A549 (cell line): ENCODE results near the gene SLC45A1. TPM values are rescaled to one million over a fixed set of nuclear protein-coding genes. Genes with fewer than 3 reads are reported as not detected.

Experiments
- ATAC-seq, 2 experiments: fragments of 200-7000 bp in 1 of 2; fragments of >200 bp in 1 of 2; cut with Nextera tagmentation in 1 of 2; cut with Tn5 transposase in 1 of 2; 3 replicates each; pipeline versions ENCODE4 v1.8.0 to v1.9.1; 2018 to 2020; ENCODE audit warnings: mild to moderate bottlenecking in 1 of 2, moderate library complexity in 1 of 2
- CTCF ChIA-PET: fragments of 300-600 bp; sonication (Branson Sonifier 250); formaldehyde crosslinking; extraction: SDS; loops from one replicate; lab custom pipeline; 2021; ENCODE audit warnings: antibody characterized with exemption, inconsistent platforms; lab: Yijun Ruan, JAX
- POLR2A ChIA-PET: fragments of 350-600 bp; formaldehyde crosslinking; extraction: SDS; loops from one replicate; lab custom pipeline; 2021; ENCODE audit warnings: antibody characterized with exemption, inconsistent platforms; lab: Yijun Ruan, JAX
- DNase-seq, 2 experiments: peaks; one replicate each; pipeline versions ENCODE4 v3.0.0 to v3.0.0-alpha.2; 2011 to 2016; ENCODE audit warnings: low read depth in 1 of 2, low spot score in 1 of 2
- FAIRE-seq: peaks from 2 replicates; lab custom pipeline; 2011; peaks lifted over from hg19 to GRCh38; lab: Jason Lieb, UNC
- H3K27ac ChIP-seq, 2 experiments: fragments of >200 bp; sonication (Bioruptor Twin); formaldehyde crosslinking; 3 replicates each; pipeline ENCODE4 v1.5.1; 2016 to 2017
- H3K4me1 ChIP-seq: fragments of >200 bp; sonication (Bioruptor Twin); formaldehyde crosslinking; 3 replicates; pipeline ENCODE4 v1.6.1; 2016
- H3K4me2 ChIP-seq: fragments of >200 bp; sonication (Bioruptor Twin); formaldehyde crosslinking; 3 replicates; pipeline ENCODE4 v1.6.1; 2016
- H3K4me3 ChIP-seq: fragments of >200 bp; sonication (Bioruptor Twin); formaldehyde crosslinking; 3 replicates; pipeline ENCODE4 v1.5.1; 2016
- H3K9me3 ChIP-seq: fragments of >200 bp; sonication (Bioruptor Twin); formaldehyde crosslinking; 3 replicates; pipeline ENCODE4 v1.6.1; 2016
- CBX2 ChIP-seq: fragments of 200-600 bp; sonication (generic); IDR thresholded peaks from 2 replicates; pipeline ENCODE4 v1.6.1; 2016; ENCODE audit warnings: low read depth, mild to moderate bottlenecking, borderline replicate concordance
- CTCF ChIP-seq: fragments of >200 bp; sonication (Bioruptor Twin); formaldehyde crosslinking; IDR thresholded peaks from 3 replicates; pipeline ENCODE4 v1.5.1; 2016
- E2F6 ChIP-seq: IDR thresholded peaks from 2 replicates; pipeline ENCODE4 v1.6.1; 2012; ENCODE audit warnings: low read depth, borderline replicate concordance
- EHF ChIP-seq: fragments of 250-450 bp; sonication (Bioruptor Pico); IDR thresholded peaks from 2 replicates; pipeline ENCODE4 v1.5.0; 2020; ENCODE audit warnings: mild to moderate bottlenecking
- EHMT2 ChIP-seq: fragments of 200-600 bp; sonication (generic); IDR thresholded peaks from 2 replicates; pipeline ENCODE4 v1.6.1; 2016; ENCODE audit warnings: antibody characterized with exemption, low read depth, mild to moderate bottlenecking, moderate library complexity
- FOSL2 ChIP-seq, 2 experiments: fragments of 450-650 bp in 1 of 2; fragments of >200 bp in 1 of 2; sonication (Bioruptor Twin) in 1 of 2; formaldehyde crosslinking; IDR thresholded peaks; 2 replicates each; pipeline versions ENCODE4 v1.5.0 to v1.6.1; 2016 to 2020; ENCODE audit warnings: mild to moderate bottlenecking in 1 of 2, moderate library complexity in 1 of 2
- HOXB5 ChIP-seq: fragments of 250-450 bp; sonication (Bioruptor Pico); IDR thresholded peaks from 2 replicates; pipeline ENCODE4 v1.5.0; 2020; ENCODE audit warnings: mild to moderate bottlenecking, moderate library complexity
- JUN ChIP-seq, 2 experiments: fragments of >200 bp; sonication (Bioruptor Twin); formaldehyde crosslinking; IDR thresholded peaks; 2 replicates in 1 of 2; 3 replicates in 1 of 2; pipeline ENCODE4 v1.6.1; 2016 to 2017
- MAX ChIP-seq: IDR thresholded peaks from 2 replicates; pipeline ENCODE4 v1.6.1; 2012
- NR3C1 ChIP-seq: fragments of >200 bp; sonication (Bioruptor Twin); formaldehyde crosslinking; IDR thresholded peaks from 3 replicates; pipeline ENCODE4 v1.6.1; 2017
- PBX3 ChIP-seq: IDR thresholded peaks from 2 replicates; pipeline ENCODE4 v1.6.1; 2012
- POLR2AphosphoS2 ChIP-seq: conservative IDR thresholded peaks from 2 replicates; pipeline ENCODE4 v1.6.1; 2012; ENCODE audit warnings: low read length, improper control_type of control experiment, inconsistent platforms
- RAD21 ChIP-seq, 2 experiments: fragments of >200 bp in 1 of 2; sonication (Bioruptor Twin) in 1 of 2; formaldehyde crosslinking in 1 of 2; IDR thresholded peaks in 1 of 2; conservative IDR thresholded peaks in 1 of 2; 2 replicates in 1 of 2; 3 replicates in 1 of 2; pipeline ENCODE4 v1.6.1; 2012 to 2018; ENCODE audit warnings: inconsistent platforms in 1 of 2
- RCOR1 ChIP-seq: fragments of 150-350 bp; IDR thresholded peaks from 2 replicates; pipeline ENCODE4 v1.6.1; 2014; ENCODE audit warnings: antibody characterized with exemption, low read length, low read depth
- RFX5 ChIP-seq: fragments of 450-650 bp; IDR thresholded peaks from 2 replicates; pipeline ENCODE4 v1.7.1; 2014; ENCODE audit warnings: antibody characterized with exemption, mild to moderate bottlenecking, moderate library complexity
- SMC3 ChIP-seq: fragments of >200 bp; sonication (Bioruptor Twin); formaldehyde crosslinking; IDR thresholded peaks from 3 replicates; pipeline ENCODE4 v1.6.1; 2018; ENCODE audit warnings: inconsistent platforms
- SREBF2 ChIP-seq: fragments of 450-650 bp; IDR thresholded peaks from 2 replicates; pipeline ENCODE4 v1.6.1; 2014; ENCODE audit warnings: mild to moderate bottlenecking, moderate library complexity
- TFCP2L1 ChIP-seq: fragments of 250-450 bp; sonication (Bioruptor Pico); IDR thresholded peaks from 2 replicates; pipeline ENCODE4 v1.5.0; 2021; ENCODE audit warnings: mild to moderate bottlenecking
- WGBS: methylation state at CpG from one replicate; pipeline ENCODE4 v1.1.6; 2017; ENCODE audit errors: missing lambda C conversion rate; 5-methylcytosine and 5-hydroxymethylcytosine counted together
- polyA minus RNA-seq: library from RNA; depleted of rRNA, polyadenylated mRNA; stranded (reverse); fragments of >200 nt; gene quantifications from 2 replicates; pipeline ENCODE4 v1.2.3, GENCODE V29; 2011; rRNA and poly(A)+ RNA removed
- polyA plus RNA-seq, 4 experiments: library from polyadenylated mRNA; depleted of rRNA in 3 of 4; stranded (reverse); fragments of >200 nt; fragmentation: RNase III in 1 of 4; extraction: RNeasy Plus Mini Kit Qiagen cat#74134 plus additional on column Dnase treatment in 1 of 4; gene quantifications; 2 replicates in 3 of 4; 3 replicates in 1 of 4; pipeline ENCODE4 v1.2.3, GENCODE V29; 2011 to 2017

Gene SLC45A1
- 1.6 TPM in 2 replicates for polyA plus RNA-seq (2011; rRNA removed)
- 1.8 and 3.1 TPM in 2 replicates for polyA plus RNA-seq (2012; cell fraction: cytosol; rRNA removed)
- 3.1 and 4.5 TPM in 2 replicates for polyA plus RNA-seq (2012; cell fraction: nucleus; rRNA removed)
- 1.7 to 2.2 TPM (median 1.8 TPM) in 3 replicates for polyA plus RNA-seq (2017; fragmentation: RNase III; extraction: RNeasy Plus Mini Kit Qiagen cat#74134 plus additional on column Dnase treatment)
- polyA minus RNA-seq: 2.0 and 2.4 TPM in 2 replicates

- TF ChIP-seq EHMT2 (no peak), JUN (IDR thresholded peaks at IDR 0.05) (0 out of 5 replicates have a peak, but pooled peaks have one; percentile 24 to 47), TFCP2L1 (CRISPR knock-in tag) (no peak), PBX3 (no peak), E2F6 (peak; percentile 87), HOXB5 (CRISPR knock-in tag) (peak; percentile 56; the same call in 1 of the 2 replicates), NR3C1 (no peak), RAD21 (conservative IDR thresholded peaks at IDR 0.05 in 1 of 2, IDR thresholded peaks at IDR 0.05 in 1 of 2) (peak; percentile 2 to 22; a peak in 2 of 5 replicates), CBX2 (no peak), SMC3 (no peak; the same call in 2 of the 3 replicates), FOSL2 (IDR thresholded peaks at IDR 0.05) (no peak), FOSL2 (CRISPR knock-in tag; IDR thresholded peaks at IDR 0.05) (peak; percentile 21; the same call in 1 of the 2 replicates), CTCF (no peak), MAX (peak; percentile 48)
- Histone ChIP-seq H3K27ac (peak within 1 kb of the TSS; percentile 90 to 92), H3K4me1 (peaks cover 38% of the 10 kb centered on the region), H3K4me2 (peak within 1 kb of the TSS; percentile 98), H3K4me3 (peak within 1 kb of the TSS; percentile 68), H3K9me3 (no peaks in the 10 kb centered on the region)
- peak; percentile 77 to 79 for ATAC-seq
- peak; percentile 62 to 68 for DNase-seq
- WGBS: 34% methylated on average over 29 of the region's 75 CpGs
- no peak for FAIRE-seq
- CTCF ChIA-PET: interaction anchor here (1.0 to 8.3 kb wide), 5 partner anchors 29 to 338 kb away, joined by 3 to 172 read pairs (median 7); no protein-coding TSS in a partner anchor
- POLR2A ChIA-PET: no interaction called here
Measured at GRCh38 chr1:8317647-8318381, at the start of gene SLC45A1. SLC45A1 (plus strand) TSS chr1:8318114; CDS start chr1:8324330, 6,216 bp downstream.

- Histone ChIP-seq H3K4me1 (no peaks in the 10 kb centered on the region), H3K4me2 (no peak overlapping the region), H3K9me3 (no peaks in the 10 kb centered on the region), H3K27ac (no peak overlapping the region), H3K4me3 (no peak overlapping the region)
- ATAC-seq (no peak), DNase-seq (no peak), FAIRE-seq (no peak)
- TF ChIP-seq MAX (no peak), RCOR1 (no peak), RAD21 (conservative IDR thresholded peaks at IDR 0.05 in 1 of 2, IDR thresholded peaks at IDR 0.05 in 1 of 2) (no peak), NR3C1 (no peak), TFCP2L1 (CRISPR knock-in tag) (no peak), RFX5 (no peak), EHF (CRISPR knock-in tag) (no peak), SREBF2 (no peak), HOXB5 (CRISPR knock-in tag) (no peak), POLR2AphosphoS2 (no peak)
- ChIA-PET POLR2A (no interaction called here), CTCF (interaction anchor here (2.0 kb wide), 1 partner anchor 258 kb away, joined by 5 read pairs; no protein-coding TSS in a partner anchor)
- 63% methylated on average over 4 of the region's 4 CpGs for WGBS
Measured at GRCh38 chr1:8273036-8273435, 44.9 kb upstream of the SLC45A1 start.
